Eye (tissue), 1 donor: ENCODE results near the gene CABP2.
"Not testable (repeated sequence)": the region's sequence is repeated elsewhere in the genome, so short reads cannot be mapped to it uniquely, and the experiment has no call there.

Source experiments
- DNase-seq: peaks from one replicate; pipeline ENCODE4 v3.0.0-alpha.2; 2015

Gene CABP2

GRCh38 chr11:67493548-67494370, 29.5 kb downstream of the CABP2 start:
- DNase-seq, result no peak

- DNase-seq, result no peak
Measured at GRCh38 chr11:67492801-67493547, 30.3 kb downstream of the CABP2 start.

GRCh38 chr11:67492069-67492727, 31.0 kb downstream of the CABP2 start:
- no peak for DNase-seq

GRCh38 chr11:67491276-67492068, 31.8 kb downstream of the CABP2 start:
- DNase-seq, result no peak

- no peak for DNase-seq
Measured at GRCh38 chr11:67490727-67491065, 32.5 kb downstream of the CABP2 start.

- no peak for DNase-seq
Measured at GRCh38 chr11:67489885-67490726, 33.1 kb downstream of the CABP2 start.

- DNase-seq, result no peak
Measured at GRCh38 chr11:67489203-67489884, 33.9 kb downstream of the CABP2 start.

DNA sequence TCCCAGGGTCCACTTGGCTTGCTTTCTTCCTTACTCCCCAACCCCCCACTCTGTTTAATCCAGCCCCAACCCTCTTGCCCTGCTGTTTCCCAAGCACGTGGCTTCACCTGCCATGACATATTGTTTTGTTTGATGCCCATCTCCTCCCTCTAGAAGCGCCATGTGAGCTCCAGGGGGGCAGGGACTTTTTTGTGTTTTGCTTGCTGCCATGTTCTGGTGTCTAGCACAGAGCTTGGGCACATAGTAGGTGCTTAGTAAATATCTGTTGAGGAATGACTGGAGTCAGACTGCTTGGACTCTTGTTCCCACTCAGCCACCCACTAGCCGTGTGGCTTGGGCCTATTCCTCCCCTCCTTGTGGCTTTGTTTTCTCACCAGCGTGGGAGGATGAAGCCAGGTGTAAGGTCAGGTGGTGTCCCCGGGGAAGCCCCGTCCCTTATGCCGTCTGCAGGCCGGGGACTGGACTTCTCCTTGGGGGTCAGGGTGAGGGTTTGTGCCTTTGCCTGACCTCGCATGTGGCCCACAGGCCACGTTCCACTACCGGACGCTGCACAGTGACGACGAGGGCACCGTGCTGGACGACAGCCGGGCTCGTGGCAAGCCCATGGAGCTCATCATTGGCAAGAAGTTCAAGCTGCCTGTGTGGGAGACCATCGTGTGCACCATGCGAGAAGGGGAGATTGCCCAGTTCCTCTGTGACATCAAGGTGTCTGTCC, 36.6 kb downstream of the CABP2 start:
- DNase-seq, result no peak

DNA sequence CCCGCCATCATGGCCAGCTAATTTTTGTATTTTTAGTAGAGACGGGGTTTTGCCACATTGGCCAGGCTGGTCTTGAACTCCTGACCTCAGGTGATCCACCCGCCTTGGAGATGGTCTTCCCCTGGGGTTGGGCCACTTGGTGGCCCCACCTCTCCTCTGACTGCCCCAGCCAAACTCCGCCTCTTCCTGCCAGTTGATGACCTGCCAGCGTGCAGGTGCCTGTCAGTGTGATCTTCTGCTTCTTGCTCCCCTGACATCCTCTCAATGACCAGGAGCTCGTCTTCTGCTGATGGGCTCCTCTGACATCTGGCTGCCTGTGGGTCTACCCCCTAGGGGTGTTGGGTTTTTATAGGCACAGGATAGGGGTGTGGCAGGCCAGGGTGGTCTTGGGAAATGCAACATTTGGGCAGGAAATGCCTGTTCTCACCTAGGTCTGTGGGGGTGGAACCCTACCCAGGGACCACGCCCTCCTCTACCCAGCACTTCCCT, 37.3 kb downstream of the CABP2 start:
- not testable (repeated sequence) for DNase-seq

DNA sequence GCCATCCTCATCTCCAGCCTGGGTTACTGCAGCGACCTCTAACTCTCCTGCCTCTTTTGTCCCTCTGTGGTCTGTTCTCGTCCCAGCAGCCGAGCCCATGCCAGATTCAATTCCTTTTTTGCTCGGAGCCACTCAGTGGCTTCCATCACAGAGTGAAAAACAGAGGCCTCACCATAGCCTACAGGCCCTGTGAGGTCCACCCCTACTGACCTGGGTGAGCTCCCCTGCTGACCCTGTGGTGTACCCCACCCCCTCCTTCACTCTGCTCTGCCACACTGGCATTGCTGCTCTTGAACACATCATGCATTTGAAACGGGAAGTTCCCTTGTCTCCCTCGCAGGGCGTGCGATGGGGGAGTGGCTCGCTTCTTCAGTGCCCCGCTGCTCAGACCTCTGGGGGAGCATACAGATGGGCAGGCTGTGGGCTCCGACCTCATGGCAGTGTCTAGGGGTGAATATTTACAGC, 38.4 kb downstream of the CABP2 start:
- no peak for DNase-seq

DNA sequence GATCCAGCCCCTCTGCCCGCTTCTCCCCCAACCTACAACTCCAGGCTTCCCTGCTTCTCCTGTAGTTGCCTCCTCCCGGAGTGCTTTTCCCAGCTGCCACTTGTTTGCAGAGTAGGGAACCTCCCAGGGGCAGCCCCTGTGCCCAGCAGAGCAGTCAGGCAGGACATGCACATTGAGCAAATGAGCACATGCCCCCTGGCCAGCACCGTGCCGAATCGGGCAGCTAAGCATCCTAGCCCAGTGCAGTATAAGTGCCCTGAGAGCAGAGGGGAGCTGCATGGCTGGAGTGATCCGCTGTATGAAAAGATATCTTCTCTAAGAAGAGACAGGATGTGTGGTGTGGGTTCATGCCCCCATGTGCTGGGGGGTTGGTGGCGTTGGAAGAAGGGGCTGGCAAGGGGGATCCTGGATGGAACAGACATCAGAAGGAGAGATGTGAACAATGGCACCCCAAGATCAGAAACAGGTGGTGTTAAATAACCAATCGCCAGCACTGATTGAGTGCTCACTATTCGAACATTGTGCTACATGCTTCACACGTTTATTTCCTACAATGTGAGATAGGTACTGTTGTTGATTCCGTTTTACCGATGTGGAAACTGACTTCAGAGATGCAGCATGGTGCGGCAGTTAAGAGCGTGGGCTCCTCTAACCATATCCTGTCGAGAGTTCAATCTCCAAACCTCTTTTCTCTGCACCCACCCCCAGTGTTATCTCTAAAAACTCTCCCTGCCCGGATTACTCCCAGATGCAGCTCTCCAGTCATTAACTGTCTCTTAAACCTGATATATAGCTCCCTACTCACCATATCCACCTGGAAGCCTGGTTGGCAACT, 39.2 kb downstream of the CABP2 start:
- no peak for DNase-seq

- DNase-seq, result peak; percentile 100
Measured at GRCh38 chr11:67482827-67483798, 40.1 kb downstream of the CABP2 start, which contains the start of gene AIP. AIP (plus strand) TSS chr11:67483026; CDS start chr11:67483159, 133 bp downstream.

DNA sequence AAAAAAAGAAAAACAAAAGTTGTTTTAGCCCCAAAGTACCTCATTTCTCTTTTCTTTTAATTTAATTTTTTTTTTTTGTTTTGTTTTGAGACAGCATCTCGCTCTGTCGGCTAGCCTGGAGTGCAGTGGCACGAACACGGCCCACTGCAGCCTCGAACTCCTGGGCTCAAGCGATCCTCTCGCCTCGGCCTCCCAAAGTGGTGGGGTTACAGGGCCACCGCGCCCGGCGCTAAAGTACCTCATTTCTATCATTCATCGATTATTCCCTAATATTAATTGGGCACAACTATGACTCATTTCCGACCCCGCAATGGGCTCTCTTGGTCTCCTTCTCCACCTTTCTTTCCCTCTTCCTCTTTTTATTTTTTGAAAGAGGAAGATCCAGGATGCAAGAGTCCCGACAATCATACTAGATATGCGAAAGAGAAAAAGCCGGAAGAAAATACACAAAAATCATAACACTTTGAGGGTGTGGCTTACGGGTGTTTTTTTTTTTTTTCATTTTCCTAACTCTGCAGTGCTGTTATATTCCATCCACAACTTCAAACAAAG, 40.9 kb downstream of the CABP2 start:
- no peak for DNase-seq

DNA sequence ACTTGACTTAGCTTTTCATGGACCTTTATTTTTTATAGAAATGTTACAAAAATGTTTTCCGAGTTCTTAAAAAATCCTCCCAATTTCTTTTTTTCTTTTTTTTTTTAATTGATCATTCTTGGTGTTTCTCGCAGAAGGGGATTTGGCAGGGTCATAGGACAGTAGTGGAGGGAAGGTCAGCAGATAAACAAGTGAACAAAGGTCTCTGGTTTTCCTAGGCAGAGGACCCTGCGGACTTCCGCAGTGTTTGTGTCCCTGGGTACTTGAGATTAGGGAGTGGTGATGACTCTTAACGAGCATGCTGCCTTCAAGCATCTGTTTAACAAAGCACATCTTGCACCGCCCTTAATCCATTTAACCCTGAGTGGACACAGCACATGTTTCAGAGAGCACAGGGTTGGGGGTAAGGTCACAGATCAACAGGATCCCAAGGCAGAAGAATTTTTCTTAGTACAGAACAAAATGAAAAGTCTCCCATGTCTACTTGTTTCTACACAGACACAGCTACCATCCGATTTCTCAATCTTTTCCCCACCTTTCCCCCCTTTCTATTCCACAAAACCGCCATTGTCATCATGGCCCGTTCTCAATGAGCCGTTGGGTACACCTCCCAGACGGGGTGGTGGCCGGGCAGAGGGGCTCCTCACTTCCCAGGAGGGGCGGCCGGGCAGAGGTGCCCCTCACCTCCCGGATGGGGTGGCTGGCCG, 45.7 kb downstream of the CABP2 start:
- not testable (repeated sequence) for DNase-seq

- not testable (repeated sequence) for DNase-seq
Measured at GRCh38 chr11:67476692-67477091, 46.6 kb downstream of the CABP2 start.

GRCh38 chr11:67472882-67473281, 50.4 kb downstream of the CABP2 start:
- no peak for DNase-seq
